Adrenal gland (tissue), 12 donors: ENCODE data around the gene TASOR2. TPM values are rescaled to one million over a fixed set of nuclear protein-coding genes. Genes with fewer than 3 reads are reported as not detected.

Experiments used
- DNase-seq, 7 donors: peaks; one replicate each; pipeline ENCODE4 v3.0.0-alpha.2; 2019 to 2020
- H3K27ac ChIP-seq, 5 donors: fragments of 200-600 bp; sonication (generic) in 4 of 5; 1 replicate in 3 of 5; 2 replicates in 2 of 5; pipeline versions ENCODE4 v1.5.1 to v1.8.0; 2016 to 2020; ENCODE audit warnings: mild to moderate bottlenecking in 1 of 5
- H3K27me3 ChIP-seq: fragments of 200-600 bp; 2 replicates; pipeline ENCODE4 v1.8.0; 2021
- H3K36me3 ChIP-seq, 2 donors: fragments of 200-600 bp; replicated peaks in 1 of 2; 1 replicate in 1 of 2; 2 replicates in 1 of 2; pipeline versions ENCODE4 v1.5.1 to v1.8.0; 2018 to 2022
- H3K4me1 ChIP-seq, 2 donors: fragments of 200-600 bp; replicated peaks in 1 of 2; 1 replicate in 1 of 2; 2 replicates in 1 of 2; pipeline versions ENCODE4 v1.5.1 to v1.8.0; 2018 to 2021
- H3K4me3 ChIP-seq, 4 donors: fragments of 200-600 bp; sonication (generic) in 3 of 4; one replicate each; pipeline ENCODE4 v1.5.1; 2016 to 2018
- H3K9me3 ChIP-seq, 3 donors: fragments of 200-600 bp; sonication (generic) in 1 of 3; replicated peaks in 1 of 3; 1 replicate in 2 of 3; 2 replicates in 1 of 3; pipeline versions ENCODE4 v1.5.1 to v1.8.0; 2016 to 2021
- CTCF ChIP-seq, 6 experiments: fragments of 450-650 bp in 4 of 6; fragments of 200-600 bp in 2 of 6; sonication (generic) in 1 of 6; IDR thresholded peaks; 1 replicate in 5 of 6; 2 replicates in 1 of 6; pipeline versions ENCODE4 v1.5.1 to v1.8.0; 2016 to 2021; ENCODE audit warnings: antibody characterized with exemption in 6 of 6, mild to moderate bottlenecking in 2 of 6, moderate library complexity in 1 of 6
- POLR2A ChIP-seq, 2 donors: fragments of 450-650 bp; IDR thresholded peaks; one replicate each; pipeline ENCODE4 v1.6.1; 2017; ENCODE audit warnings: antibody characterized with exemption in 2 of 2, mild to moderate bottlenecking in 2 of 2, moderate library complexity in 1 of 2
- WGBS, 4 donors: extraction: QIAGEN DNeasy Blood & Tissue Kit in 2 of 4; methylation state at CpG; one replicate each; pipeline versions ENCODE4 v1.1.5 to v1.1.7; 2013 to 2017; 5-methylcytosine and 5-hydroxymethylcytosine counted together
- intact Hi-C, 2 donors: fragments of 100-400 bp; cut with DNase I; formaldehyde crosslinking; loops; one replicate each; pipeline versions ENCODE4 v1.14.1 to v1.15.0; 2022 to 2023
- polyA plus RNA-seq, 3 donors: library from polyadenylated mRNA; stranded (reverse); fragments of 200-250 nt in 2 of 3; fragments of 350-450 nt in 1 of 3; fragmentation: Illumina TruSeq in 1 of 3; extraction: RNeasy Lipid Tissue Mini Kit (QIAGEN cat#74804) in 1 of 3; gene quantifications; one replicate each; pipeline ENCODE4 v1.2.3, GENCODE V29; 2013 to 2014
- total RNA-seq, 9 donors: library from RNA; depleted of rRNA in 4 of 9; stranded (reverse); fragments of >200 nt in 4 of 9; fragments of 120-200 nt in 1 of 9; fragmentation: NEBNext Ultra II Directional in 1 of 9; extraction: Animal tissue kit (Norgen Biotek cat#: 25700) in 1 of 9; gene quantifications; one replicate each; pipeline versions ENCODE4 v1.1.0 to v1.2.4, GENCODE V29; 2013 to 2023
- donor health status: healthy with polysubstance abuse.
- donor health status: Bipolar disorder and iron deficiency.
- donor health status: DM: yes; HTN: yes; CAD: no.
- donor health status: DM: no; HTN: no; CAD: no.
- donor health status: DM: no; HTN: no; CAD: no.
- donor health status: DM: yes; HTN: yes; CAD: no.

Gene TASOR2
- total and polyA plus RNA-seq, 12 donors, result 15.4 to 182 (median 51.1) TPM

DNA sequence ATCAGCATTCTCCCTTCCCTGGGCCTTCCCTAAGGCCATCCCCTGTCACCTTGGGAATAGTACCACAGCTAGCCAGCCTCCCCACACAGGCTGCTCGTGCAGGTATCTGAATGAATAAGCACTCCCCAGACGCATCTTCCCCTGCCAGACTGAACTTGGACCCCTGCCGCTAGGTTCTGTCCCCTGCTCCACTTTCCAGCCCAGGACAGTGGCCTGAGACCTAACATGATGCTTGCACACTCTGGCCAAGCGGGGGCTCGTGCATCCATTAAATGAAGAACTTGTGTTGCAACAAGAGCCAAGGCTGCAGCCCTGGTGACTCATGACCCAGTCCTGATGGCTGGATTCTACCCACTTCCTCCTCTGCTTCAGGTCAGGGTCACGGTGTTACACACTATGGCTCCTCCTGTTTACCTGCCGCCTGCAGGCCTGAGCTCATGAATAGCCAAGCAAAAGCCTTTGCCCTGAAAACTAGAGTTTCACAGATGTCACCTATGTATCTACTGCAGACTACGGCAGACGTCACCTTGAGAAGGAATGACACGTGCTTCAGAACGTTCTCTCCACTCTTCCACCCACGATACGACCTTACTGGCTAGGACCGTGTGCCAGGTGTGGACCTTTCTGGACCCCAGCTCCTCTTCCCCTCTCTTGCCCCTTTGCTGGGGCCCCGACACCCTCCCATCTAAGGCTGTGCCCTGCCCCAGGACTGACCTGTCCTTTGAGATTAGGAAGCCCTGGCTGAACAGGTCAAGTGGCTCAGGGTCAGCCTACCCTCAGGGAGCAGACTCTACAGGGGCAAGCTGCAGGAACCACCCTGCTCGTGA, 24.7 kb upstream of the TASOR2 start:
- intact Hi-C loops, result no loop called here
- peak; percentile 70 to 95 (median 93) for DNase-seq

DNA sequence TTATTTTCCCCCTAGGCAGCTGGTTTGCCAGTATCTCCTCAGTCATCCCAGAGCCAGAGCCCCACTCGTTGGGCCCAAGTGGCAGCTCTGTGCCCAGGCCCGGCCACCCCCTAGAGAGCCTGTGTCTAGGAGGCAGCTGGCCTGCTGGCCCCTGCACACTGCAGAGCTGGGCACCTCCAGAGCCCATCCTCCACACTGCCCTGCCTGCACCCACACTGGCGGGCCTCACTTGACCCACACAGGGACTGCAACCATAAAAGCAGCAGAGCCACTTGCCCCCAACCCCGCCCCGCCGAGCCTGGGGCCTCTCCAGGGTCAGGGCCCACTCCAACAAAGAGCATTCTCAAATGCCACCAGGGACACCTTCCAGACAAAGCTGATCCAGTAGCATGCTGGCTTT, 23.6 kb upstream of the TASOR2 start:
- intact Hi-C loops, result no loop called here
- 58 to 79% (median 64%) methylated on average over 3 to 6 of the region's 6 CpGs for WGBS, 4 donors
- Histone ChIP-seq H3K9me3 (no peaks in the 10 kb centered on the region), H3K4me1 (peaks cover 17 to 68% of the 10 kb centered on the region in 2 donors), H3K4me3 (no peak overlapping the region), H3K36me3 (no peaks in the 10 kb centered on the region), H3K27ac (peak overlapping the region in 2 of 5 donors; percentile 20 to 75), H3K27me3 (no peaks in the 10 kb centered on the region)
- peak in 1 of 7 donors; percentile 46 for DNase-seq
- TF ChIP-seq CTCF (IDR thresholded peaks at IDR 0.05) (no peak), POLR2A (IDR thresholded peaks at IDR 0.05) (no peak)

More for the DNA sequence above, 24.7 kb upstream of the TASOR2 start:
- Histone ChIP-seq H3K27ac (peak overlapping the region; percentile 39 to 84 (median 69)), H3K27me3 (no peaks in the 10 kb centered on the region), H3K4me3 (no peak overlapping the region), H3K4me1 (peaks cover 17 to 59% of the 10 kb centered on the region in 2 donors), H3K9me3 (no peaks in the 10 kb centered on the region), H3K36me3 (no peaks in the 10 kb centered on the region)
- TF ChIP-seq CTCF (IDR thresholded peaks at IDR 0.05), result peak in 1 of 6 experiments; percentile 13
- peak in 1 of 2 donors; percentile 30 for TF ChIP-seq POLR2A (IDR thresholded peaks at IDR 0.05)
- WGBS, 4 donors, result 30 to 48% (median 39%) methylated on average over 15 to 16 of the region's 16 CpGs

DNA sequence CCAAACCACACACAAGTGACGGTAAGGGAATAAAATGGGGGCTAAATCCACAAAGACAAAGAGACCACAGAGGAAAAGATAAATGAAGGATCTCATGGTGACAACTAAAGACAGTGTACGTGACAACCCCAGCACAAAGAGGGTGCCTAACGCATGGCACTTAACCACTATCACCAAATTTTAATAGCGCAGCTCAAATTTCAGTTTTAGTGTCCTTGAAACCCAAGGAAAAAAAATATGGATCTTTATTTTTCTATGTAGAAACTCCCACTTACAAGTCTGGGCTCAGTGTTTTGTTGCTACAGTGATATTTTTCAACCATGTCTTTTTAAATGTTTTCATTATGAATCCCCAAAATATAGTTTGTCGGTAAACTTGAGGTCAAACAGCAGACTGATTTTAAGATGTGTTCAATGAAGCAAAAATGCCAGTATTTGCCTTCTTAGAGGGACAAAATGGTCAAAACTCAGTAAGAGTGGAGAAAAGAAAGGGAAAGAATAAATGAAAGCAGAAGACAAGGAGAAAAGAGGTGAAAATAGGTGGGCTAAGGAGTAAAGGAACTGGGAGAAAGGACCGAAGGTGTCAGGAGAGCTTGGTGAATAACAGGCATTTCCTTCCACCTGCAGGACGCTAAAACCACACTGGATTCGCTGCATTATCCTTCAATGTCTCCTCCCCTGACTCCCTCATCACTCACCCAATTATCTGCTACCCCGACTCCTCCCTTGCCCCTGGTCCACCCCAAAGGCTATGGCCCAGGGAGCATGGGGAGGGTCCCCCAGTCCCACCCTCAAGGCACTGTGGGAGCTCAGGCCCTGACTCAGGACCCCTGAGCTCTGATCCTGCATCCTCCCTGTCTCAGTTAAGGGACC, 21.7 kb upstream of the TASOR2 start:
- intact Hi-C loops, result no loop called here
- Histone ChIP-seq H3K27me3 (no peaks in the 10 kb centered on the region), H3K36me3 (no peaks in the 10 kb centered on the region), H3K9me3 (no peaks in the 10 kb centered on the region), H3K4me3 (no peak overlapping the region), H3K27ac (peak overlapping the region in 2 of 5 donors; percentile 40 to 42), H3K4me1 (peaks cover 12 to 63% of the 10 kb centered on the region in 2 donors)
- WGBS, 4 donors, result 43 to 53% (median 49%) methylated on average over 9 of the region's 9 CpGs
- peak in 1 of 7 donors; percentile 30 for DNase-seq
- no peak for TF ChIP-seq CTCF (IDR thresholded peaks at IDR 0.05)
- TF ChIP-seq POLR2A (IDR thresholded peaks at IDR 0.05), result no peak
